Fibroblast of lung (primary cell): Measurements from ENCODE around the gene SFMBT2.

Experiments
- EZH2 ChIP-seq: IDR thresholded peaks from 2 replicates; pipeline ENCODE4 v1.5.1; 2012; ENCODE audit warnings: low read length, control low read depth, mild to moderate bottlenecking; ENCODE audit errors: missing control alignments
- TF ChIP-seq, protein P1 (sequence below), 2 donors: IDR thresholded peaks in 1 of 2; conservative IDR thresholded peaks in 1 of 2; 1 replicate in 1 of 2; 2 replicates in 1 of 2; pipeline ENCODE4 v1.5.1; 2011 to 2012; ENCODE audit warnings: low read length in 2 of 2, control low read depth in 1 of 2, inconsistent platforms in 1 of 2, low read depth in 1 of 2, mild to moderate bottlenecking in 1 of 2

- TF ChIP-seq, protein P1, sequence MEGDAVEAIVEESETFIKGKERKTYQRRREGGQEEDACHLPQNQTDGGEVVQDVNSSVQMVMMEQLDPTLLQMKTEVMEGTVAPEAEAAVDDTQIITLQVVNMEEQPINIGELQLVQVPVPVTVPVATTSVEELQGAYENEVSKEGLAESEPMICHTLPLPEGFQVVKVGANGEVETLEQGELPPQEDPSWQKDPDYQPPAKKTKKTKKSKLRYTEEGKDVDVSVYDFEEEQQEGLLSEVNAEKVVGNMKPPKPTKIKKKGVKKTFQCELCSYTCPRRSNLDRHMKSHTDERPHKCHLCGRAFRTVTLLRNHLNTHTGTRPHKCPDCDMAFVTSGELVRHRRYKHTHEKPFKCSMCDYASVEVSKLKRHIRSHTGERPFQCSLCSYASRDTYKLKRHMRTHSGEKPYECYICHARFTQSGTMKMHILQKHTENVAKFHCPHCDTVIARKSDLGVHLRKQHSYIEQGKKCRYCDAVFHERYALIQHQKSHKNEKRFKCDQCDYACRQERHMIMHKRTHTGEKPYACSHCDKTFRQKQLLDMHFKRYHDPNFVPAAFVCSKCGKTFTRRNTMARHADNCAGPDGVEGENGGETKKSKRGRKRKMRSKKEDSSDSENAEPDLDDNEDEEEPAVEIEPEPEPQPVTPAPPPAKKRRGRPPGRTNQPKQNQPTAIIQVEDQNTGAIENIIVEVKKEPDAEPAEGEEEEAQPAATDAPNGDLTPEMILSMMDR (conservative IDR thresholded peaks at IDR 0.05 in 1 of 2, IDR thresholded peaks at IDR 0.05 in 1 of 2; ENCODE audit: low read depth in 1 of 2, low read length in 2 of 2), result no peak
- no peak for TF ChIP-seq EZH2
These were observed 107.8 kb downstream of the SFMBT2 start for GRCh38 chr10:7302930-7303557.
